Measurements from ENCODE around the gene RPP25L.

Gene RPP25L

GRCh38 chr9:34565856-34566255 is 46.0 kb downstream of the RPP25L start:
- no peak for DNase-seq

GRCh38 chr9:34564617-34565016 is 47.3 kb downstream of the RPP25L start:
- DNase-seq, result no peak

GRCh38 chr9:34563262-34563661 is 48.6 kb downstream of the RPP25L start:
- DNase-seq, result no peak

- peak; percentile 32 for DNase-seq
Measured at GRCh38 chr9:34562135-34562745, 49.7 kb downstream of the RPP25L start.

DNA sequence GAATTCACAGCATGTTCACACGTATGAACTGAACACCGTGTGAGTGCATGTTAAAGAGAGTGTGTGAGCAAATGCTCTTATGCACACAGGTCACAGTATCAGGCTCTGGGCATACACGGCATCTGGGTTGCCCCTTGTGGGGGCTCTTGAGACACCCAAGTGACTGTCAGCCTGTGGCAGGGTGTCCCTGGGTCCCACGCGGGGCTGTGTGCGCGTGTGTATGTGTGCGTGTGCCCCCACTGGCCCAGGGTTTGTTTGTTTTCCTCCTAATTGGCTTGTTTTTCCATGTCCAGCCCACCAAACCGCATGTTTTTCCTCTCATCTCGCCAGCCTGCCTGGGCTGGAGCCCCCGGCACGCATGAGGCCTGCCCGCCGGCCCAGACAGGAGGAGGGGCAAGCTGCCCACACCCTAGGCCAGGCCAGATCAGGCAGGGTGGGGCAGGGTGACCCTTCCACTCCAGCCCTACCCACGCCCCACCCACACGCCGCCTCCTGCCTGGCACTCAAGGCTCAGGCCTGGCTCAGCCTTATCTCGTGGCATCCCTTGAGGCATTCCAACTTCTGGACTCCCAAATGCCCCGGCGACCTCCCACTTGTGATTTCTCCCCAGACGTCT is 51.2 kb downstream of the RPP25L start:
- DNase-seq, result no peak
